GM12892 (cell line): Measurements from ENCODE around the gene CCDC152.

Experiments
- DNase-seq: peaks from one replicate; pipeline ENCODE4 v3.0.0; 2011; ENCODE audit not compliant: insufficient read length
- FAIRE-seq: peaks from 2 replicates; lab custom pipeline; 2011; peaks lifted over from hg19 to GRCh38; lab: Jason Lieb, UNC
- POLR2A ChIP-seq: IDR thresholded peaks from 2 replicates; pipeline ENCODE4 v1.6.1; 2011; ENCODE audit warnings: low read depth, low read length, control low read depth
- POLR2AphosphoS5 ChIP-seq: IDR thresholded peaks from 2 replicates; pipeline ENCODE4 v1.6.1; 2011; ENCODE audit warnings: low read depth, low read length, control low read depth
- TAF1 ChIP-seq: IDR thresholded peaks from 2 replicates; pipeline ENCODE4 v1.6.1; 2011; ENCODE audit warnings: low read depth, mild to moderate bottlenecking, control low read depth, low read length, borderline replicate concordance

The CCDC152 gene

GRCh38 chr5:42825422-42826148 lies 69.0 kb downstream of the CCDC152 start:
- FAIRE-seq, result no peak
- DNase-seq, result no peak
- TF ChIP-seq POLR2A (no peak), TAF1 (no peak), POLR2AphosphoS5 (no peak)

GRCh38 chr5:42826757-42827515 lies 70.3 kb downstream of the CCDC152 start:
- no peak for TF ChIP-seq TAF1
- no peak for TF ChIP-seq POLR2A
- no peak for TF ChIP-seq POLR2AphosphoS5
- FAIRE-seq, result no peak
- no peak for DNase-seq

GRCh38 chr5:42828671-42829070 lies 72.1 kb downstream of the CCDC152 start:
- no peak for FAIRE-seq
- DNase-seq, result no peak
- TF ChIP-seq POLR2A, result no peak
- no peak for TF ChIP-seq TAF1
- no peak for TF ChIP-seq POLR2AphosphoS5

GRCh38 chr5:42830924-42831323 lies 74.3 kb downstream of the CCDC152 start:
- DNase-seq, result no peak
- no peak for FAIRE-seq
- TF ChIP-seq POLR2AphosphoS5, result no peak
- no peak for TF ChIP-seq POLR2A
- TF ChIP-seq TAF1, result no peak

GRCh38 chr5:42832060-42832459 lies 75.4 kb downstream of the CCDC152 start:
- TF ChIP-seq POLR2AphosphoS5 (no peak), TAF1 (no peak), POLR2A (no peak)
- FAIRE-seq (no peak), DNase-seq (no peak)

- no peak for FAIRE-seq
- no peak for TF ChIP-seq POLR2A
- TF ChIP-seq TAF1, result no peak
- TF ChIP-seq POLR2AphosphoS5, result no peak
- no peak for DNase-seq
Measured at GRCh38 chr5:42836070-42836769, 79.6 kb downstream of the CCDC152 start.

GRCh38 chr5:42837601-42838000 lies 81.0 kb downstream of the CCDC152 start:
- DNase-seq, result no peak
- no peak for TF ChIP-seq POLR2AphosphoS5
- no peak for TF ChIP-seq POLR2A
- no peak for TF ChIP-seq TAF1
- no peak for FAIRE-seq

GRCh38 chr5:42839196-42839595 lies 82.6 kb downstream of the CCDC152 start:
- DNase-seq, result no peak
- TF ChIP-seq POLR2AphosphoS5 (no peak), POLR2A (no peak), TAF1 (no peak)
- FAIRE-seq, result no peak

- DNase-seq (no peak), FAIRE-seq (no peak)
Measured at GRCh38 chr5:42840269-42840668, 83.7 kb downstream of the CCDC152 start.

GRCh38 chr5:42840842-42841567 lies 84.4 kb downstream of the CCDC152 start:
- FAIRE-seq (no peak), DNase-seq (no peak)
- TF ChIP-seq POLR2A, result no peak
- TF ChIP-seq TAF1, result no peak
- no peak for TF ChIP-seq POLR2AphosphoS5

More at GRCh38 chr5:42840269-42840668, 83.7 kb downstream of the CCDC152 start:
- TF ChIP-seq POLR2A (no peak), TAF1 (no peak), POLR2AphosphoS5 (no peak)

- DNase-seq, result no peak
- FAIRE-seq, result no peak
- TF ChIP-seq TAF1, result no peak
- TF ChIP-seq POLR2A, result no peak
- no peak for TF ChIP-seq POLR2AphosphoS5
Measured at GRCh38 chr5:42842921-42843641, 86.5 kb downstream of the CCDC152 start.
